T-helper 2 cell treated with Interferon-gamma antibody and Interleukin-4, amounts not matched to agents 100 ng/mL and 5 ng/mL, for 36 hours (primary cell): ENCODE measurements around the gene NEUROG2. TPM values are rescaled to one million over a fixed set of nuclear protein-coding genes. Genes with fewer than 3 reads are reported as not detected.

Experiments used
- intact Hi-C: fragments of 100-400 bp; cut with micrococcal nuclease; formaldehyde crosslinking; loops from one replicate; pipeline ENCODE4 v1.15.1; 2023
- total RNA-seq: library from RNA; stranded (reverse); gene quantifications from 2 replicates; pipeline ENCODE4 v1.2.3, GENCODE V29; 2022

Gene NEUROG2
- total RNA-seq, 1 donor from 2014 or later, result not detected

DNA sequence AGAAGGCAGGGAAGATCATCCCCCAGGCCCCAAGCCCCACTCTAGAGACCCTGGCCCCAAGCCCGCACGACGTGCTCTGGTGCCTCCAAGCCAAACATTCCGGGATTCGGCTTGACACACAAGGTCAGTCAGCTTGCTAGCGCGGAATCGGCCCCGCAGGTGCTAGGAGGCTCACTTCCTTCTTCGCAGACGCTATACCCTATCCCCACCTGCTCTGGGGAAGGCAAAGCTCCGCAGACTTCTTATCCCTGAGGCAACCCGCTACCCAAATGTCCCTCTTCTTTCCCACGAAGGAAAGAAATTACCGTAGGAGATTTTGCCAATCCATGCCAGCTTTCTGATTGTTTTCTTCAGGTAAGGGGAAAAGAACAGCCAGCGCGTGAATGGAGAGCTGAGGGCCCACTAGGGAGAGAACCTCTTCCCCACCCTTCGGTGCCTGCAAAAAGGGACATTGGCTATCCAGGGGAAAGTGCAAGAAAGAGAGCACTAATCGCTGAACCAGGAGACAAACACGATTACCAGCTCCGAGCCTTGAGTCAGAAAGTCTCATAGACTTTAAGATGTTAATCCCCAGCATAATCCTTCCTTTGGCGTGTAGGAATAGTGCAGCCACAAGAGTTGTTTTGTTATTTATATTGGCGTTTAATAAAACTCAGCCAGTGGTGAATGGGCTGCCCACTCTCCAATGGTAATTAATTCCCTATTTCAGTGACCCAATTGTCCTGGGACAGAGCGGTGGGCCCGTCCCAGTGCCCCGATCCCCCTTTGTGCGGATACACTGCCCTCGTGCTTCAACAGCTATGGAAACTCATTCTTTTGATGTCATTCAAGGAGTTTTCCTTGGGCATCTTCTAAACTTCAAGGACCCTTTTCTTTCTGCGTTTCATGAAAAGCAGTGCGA, 5.4 kb upstream of the NEUROG2 start:
- intact Hi-C loops, result loop anchor here (2.0 to 5.0 kb wide), 3 partner anchors 13 to 374 kb away; partner anchors contain the start of gene FAM241A

DNA sequence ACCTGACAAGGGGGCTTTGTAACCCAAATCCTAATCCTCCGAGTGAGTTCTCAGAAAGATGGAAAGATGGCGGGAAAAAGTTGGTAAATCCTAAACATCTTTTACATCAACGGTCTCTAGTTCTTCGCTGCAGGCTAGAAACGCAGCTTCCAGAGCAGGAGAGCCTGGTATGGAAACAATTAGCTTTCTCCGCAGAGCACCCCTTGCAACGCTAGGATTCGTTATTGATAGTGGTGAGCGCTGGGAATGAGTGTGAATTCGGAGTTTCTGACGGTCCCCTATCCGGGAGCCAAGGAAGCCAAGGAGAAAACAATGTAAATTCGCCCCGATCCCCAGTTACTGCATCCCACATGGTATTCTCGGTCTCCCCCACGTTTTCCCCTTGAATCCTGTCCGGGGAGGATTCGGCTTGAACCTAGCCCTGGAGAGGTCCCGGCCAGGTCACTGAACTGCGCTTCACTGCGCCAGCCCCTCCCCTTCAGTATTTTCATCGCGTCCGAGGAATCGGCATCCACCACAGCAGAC, 4.7 kb upstream of the NEUROG2 start:
- intact Hi-C loops, result loop anchor here (5.0 kb wide), 2 partner anchors 242 to 373 kb away; partner anchors contain the start of gene FAM241A

GRCh38 chr4:112519689-112520597, 4.0 kb upstream of the NEUROG2 start:
- intact Hi-C loops, result loop anchor here (5.0 to 10.0 kb wide), 5 partner anchors 185 to 1898 kb away; partner anchors contain the start of genes AP1AR, FAM241A and PITX2

GRCh38 chr4:112518675-112519074, 2.7 kb upstream of the NEUROG2 start:
- intact Hi-C loops, result loop anchor here (5.0 to 10.0 kb wide), 3 partner anchors 186 to 1896 kb away; partner anchors contain the start of genes AP1AR and PITX2

- intact Hi-C loops, result loop anchor here (5.0 to 10.0 kb wide), 3 partner anchors 187 to 1896 kb away; partner anchors contain the start of genes AP1AR and PITX2
Measured at GRCh38 chr4:112517911-112518310, 1.9 kb upstream of the NEUROG2 start.

DNA sequence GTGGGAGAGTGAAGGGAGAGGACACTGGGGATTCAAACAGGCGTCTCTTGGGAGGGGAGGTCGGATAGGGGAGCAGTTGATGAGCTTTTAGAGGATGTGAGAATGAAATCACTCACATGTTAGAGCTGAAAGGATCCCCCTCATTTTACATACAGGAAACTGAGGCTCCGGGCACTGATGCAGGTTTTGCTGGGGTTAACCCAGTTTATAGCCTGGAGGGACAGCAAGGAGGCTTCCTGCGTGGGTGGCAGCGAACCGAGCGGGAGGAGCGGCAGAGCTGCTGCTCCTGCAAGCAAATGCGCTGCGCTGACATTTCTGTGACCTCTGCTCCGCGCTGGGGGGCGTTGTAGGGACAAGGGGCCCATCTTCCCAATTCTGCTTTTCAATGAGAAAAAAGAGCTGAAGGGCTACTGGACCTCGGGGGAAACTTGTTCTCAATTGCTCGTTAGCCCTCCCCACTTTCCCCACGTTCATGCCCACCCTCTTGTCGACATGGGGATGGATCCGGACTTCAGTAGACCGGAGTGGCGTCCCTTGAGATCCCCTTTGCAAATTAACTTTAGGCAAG, 1.2 kb upstream of the NEUROG2 start:
- intact Hi-C loops, result loop anchor here (5.0 to 10.0 kb wide), 3 partner anchors 188 to 1895 kb away; partner anchors contain the start of genes AP1AR and PITX2

DNA sequence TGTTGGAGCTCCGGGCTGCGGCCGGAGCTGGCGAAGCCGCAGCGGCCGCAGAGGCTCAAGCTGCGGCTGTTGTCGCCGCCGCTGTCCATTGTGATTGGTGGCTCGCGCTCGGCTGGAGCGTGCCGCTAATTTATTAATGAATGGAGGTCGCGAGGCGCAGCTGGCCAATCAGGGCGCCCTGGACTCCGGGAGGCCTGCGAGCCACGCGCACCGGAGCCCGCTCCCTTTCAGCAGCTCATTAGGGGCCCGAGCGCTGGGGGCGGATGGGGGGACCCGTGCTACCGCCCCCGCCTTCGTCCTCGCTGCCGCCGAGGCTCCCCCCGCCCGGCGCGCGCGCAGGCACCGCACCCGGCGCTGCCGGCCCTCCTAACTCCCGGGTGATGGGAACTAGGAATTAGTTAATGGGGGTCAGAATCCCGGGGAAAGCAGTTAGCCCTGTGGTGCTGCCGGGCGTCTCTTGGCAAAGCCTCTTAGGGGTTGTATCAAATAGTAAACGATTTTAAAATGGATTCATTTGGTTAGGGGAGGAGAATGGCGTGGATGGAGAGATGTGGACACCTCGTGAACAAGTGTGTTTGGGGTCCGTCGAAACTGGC, 589 bp upstream of the NEUROG2 start:
- intact Hi-C loops, result loop anchor here (5.0 to 10.0 kb wide), 3 partner anchors 188 to 1894 kb away; partner anchors contain the start of genes AP1AR and PITX2

DNA sequence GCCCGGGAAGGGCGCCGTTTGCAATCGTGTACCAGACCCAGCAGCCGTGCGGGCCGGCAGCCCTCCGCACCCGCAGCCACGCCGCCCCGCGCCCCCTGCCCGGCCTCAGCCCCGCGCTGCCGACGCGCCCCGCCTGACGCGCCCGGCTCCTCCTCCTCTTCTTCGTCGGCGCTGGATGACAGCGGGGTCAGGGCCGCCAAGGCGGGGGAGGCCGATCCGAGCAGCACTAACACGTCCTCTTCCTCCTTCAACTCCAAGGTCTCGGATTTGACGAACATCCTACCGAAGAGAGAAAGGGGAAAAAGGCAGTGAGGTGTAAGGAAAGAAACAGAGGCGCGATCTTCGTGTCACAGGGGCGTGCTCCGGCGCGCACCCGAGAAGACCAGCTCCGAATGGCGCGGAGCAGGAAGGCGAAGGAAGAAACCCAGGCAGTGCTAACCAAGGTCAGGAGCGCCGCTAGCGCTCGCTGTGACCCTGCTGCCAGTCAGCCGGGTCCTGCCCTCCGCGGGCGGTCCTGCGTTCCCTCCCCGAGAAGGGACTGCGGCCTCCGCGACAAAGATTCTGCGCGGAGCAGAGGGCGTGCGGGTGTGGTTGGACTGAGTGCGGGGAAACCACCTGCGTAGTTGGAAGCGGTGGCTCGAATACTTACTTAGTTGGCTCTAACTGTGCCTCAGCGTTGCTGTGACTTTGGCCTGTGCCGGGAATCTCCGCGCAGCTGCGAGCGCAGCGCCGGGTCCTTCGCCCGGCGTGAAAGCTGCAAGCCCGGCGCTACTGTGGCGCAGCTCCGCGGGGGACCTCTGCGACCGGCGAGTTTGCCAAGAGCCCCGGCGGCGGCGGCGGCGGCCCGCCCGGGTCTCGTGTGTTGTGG, 548 bp downstream of the NEUROG2 start:
- intact Hi-C loops, result loop anchor here (1.0 to 10.0 kb wide), 5 partner anchors 8 to 1893 kb away; partner anchors contain the start of genes AP1AR, LARP7 and PITX2

DNA sequence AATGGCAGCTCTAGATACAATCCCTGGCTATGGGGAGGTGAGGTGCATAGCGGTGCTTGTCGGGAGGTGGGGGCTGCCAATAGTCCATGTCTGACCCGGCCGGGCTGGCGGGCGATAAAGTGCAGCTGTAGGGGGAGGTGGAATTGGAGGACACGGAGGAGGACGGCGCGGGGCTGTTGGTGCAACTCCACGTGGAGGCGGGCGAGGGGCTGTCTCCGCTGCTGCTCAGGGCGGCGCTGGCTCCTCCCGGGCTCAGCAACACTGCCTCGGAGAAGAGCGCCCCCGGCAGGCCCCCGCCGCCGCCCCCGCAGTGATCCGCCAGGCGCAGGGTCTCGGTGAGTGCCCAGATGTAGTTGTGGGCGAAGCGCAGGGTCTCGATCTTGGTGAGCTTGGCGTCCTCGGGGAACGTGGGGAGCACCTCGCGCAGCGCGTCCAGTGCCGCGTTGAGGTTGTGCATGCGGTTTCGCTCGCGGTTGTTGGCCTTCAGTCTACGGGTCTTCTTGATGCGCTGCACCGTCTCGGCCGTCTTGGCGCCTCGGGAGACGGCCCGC, 1.3 kb downstream of the NEUROG2 start:
- intact Hi-C loops, result loop anchor here (1.0 to 10.0 kb wide), 6 partner anchors 9 to 1892 kb away; partner anchors contain the start of genes AP1AR, LARP7 and PITX2

GRCh38 chr4:112513971-112514646, 1.9 kb downstream of the NEUROG2 start:
- intact Hi-C loops, result loop anchor here (5.0 to 10.0 kb wide), 2 partner anchors 191 to 1882 kb away; no protein-coding TSS in a partner anchor

DNA sequence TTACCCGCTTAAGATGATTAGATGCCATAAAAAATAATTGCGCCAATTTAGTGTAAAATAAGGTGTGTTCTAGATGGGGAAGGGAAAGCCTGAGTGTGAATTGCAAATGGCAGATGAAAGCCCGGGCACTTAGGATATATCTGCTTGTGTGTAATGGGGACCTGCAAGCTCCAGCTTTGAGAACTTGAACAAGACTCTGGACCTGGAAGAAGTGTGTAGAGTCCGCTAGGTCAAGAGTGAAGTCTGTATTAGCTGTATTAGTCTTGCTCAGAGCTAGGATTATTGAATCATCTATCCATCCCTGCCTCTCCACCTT, 4.2 kb downstream of the NEUROG2 start:
- intact Hi-C loops, result loop anchor here (5.0 to 10.0 kb wide), 2 partner anchors 193 to 1879 kb away; no protein-coding TSS in a partner anchor

- intact Hi-C loops, result loop anchor here (5.0 to 10.0 kb wide), 2 partner anchors 194 to 1879 kb away; no protein-coding TSS in a partner anchor
Measured at GRCh38 chr4:112511093-112511802, 4.7 kb downstream of the NEUROG2 start.

- intact Hi-C loops, result loop anchor here (5.0 to 10.0 kb wide), 2 partner anchors 194 to 1878 kb away; no protein-coding TSS in a partner anchor
Measured at GRCh38 chr4:112510291-112511092, 5.5 kb downstream of the NEUROG2 start.

DNA sequence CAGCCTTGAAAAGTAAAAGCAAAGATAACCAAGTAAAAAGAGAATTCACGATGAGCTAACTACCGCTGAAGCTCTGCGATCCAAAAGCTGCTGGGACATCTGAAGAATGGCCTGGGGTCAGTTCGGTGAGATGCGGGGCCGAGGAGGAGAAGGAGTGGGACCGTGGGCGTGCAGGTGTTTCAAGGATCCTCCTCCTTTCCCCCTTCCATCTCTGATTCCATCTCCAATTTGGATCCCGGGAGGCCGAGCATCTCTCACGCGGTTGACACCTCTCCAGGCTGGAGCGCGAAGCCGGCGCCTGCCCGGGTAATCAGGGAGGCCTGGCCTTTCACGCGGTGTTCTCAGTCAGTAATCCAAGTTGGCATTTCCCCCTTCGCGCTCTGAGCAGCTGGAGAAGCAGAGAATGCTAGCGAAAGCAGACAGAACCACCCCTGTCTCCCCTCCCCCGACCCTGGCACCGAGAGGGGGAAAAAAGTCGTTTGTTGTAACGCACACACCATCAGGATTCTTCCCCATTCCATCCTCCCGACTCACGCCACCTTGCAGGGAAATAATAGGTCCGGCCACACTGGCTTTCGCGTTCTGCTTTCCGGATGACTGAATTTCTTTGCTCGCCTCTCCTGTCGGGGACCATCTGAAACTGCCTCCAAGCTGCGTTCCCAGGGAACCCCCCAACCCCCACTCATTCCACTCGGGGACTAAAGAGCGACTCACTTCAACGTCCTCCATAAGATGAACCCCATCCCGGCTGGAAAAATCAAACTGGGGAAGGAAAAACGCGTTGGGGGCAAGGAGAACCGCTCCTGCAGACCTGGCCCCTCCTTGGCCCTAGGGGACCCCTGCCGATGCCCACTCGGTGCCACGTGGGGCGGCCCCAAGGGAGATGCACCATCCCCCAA, 6.5 kb downstream of the NEUROG2 start:
- intact Hi-C loops, result loop anchor here (2.0 to 10.0 kb wide), 3 partner anchors 13 to 1877 kb away; no protein-coding TSS in a partner anchor

GRCh38 chr4:112508356-112508755, 7.6 kb downstream of the NEUROG2 start:
- intact Hi-C loops, result loop anchor here (2.0 kb wide), 1 partner anchor 14 kb away; no protein-coding TSS in a partner anchor
